Measurements from ENCODE around the gene BST2.

BST2 gene

DNA sequence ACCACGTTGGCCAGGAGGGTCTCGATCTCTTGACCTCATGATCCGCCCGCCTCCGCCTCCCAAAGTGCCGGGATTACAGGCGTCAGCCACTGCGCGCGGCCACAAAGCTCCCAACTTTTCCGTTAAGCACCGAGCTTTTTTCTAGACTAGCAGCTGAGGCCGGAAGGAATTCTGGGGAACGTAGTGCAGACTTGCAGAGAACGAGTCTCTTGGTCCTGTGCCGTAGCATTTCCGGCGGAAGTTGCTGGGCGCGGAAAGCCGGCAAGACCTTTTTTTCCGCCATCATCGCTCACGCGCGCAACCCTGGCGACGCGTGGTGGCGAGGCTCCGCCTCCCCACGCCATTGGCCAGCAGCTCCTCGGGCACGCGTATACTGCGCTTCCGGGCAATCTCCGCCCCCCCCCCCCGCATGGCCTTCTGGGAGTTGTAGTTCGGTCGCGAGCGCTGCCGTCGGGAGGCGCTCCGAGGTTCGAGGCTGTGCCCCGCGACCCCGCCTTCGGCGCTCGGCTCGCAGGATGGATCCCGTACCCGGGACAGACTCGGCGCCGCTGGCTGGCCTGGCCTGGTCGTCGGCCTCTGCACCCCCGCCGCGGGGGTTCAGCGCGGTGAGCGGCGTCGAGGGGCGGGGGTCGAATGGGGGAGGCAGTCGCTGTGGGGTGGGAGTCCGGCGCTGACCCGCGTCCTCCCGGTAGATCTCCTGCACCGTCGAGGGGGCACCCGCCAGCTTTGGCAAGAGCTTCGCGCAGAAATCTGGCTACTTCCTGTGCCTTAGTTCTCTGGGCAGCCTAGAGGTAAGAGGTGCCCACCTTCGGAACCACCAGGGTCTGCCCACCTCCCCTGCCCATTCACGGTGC lies 14.4 kb upstream of the BST2 start, which contains the start of gene MVB12A:
MVB12A (plus strand) TSS at position 427 of the 854 bp plus-strand sequence; CDS start at position 516, 89 bp downstream.
- 0% methylated on average over 60 of the region's 85 CpGs for WGBS (ENCODE audit: insufficient coverage)
- Histone ChIP-seq H3K27ac (ENCODE audit: insufficient read depth in 1 of 2, low read depth in 1 of 2, low read length in 2 of 2, poor library complexity in 1 of 2, severe bottlenecking in 2 of 2) (peak within 1 kb of the TSS in 1 of 2 experiments; percentile 67), H3K4me3 (ENCODE audit: control insufficient read depth in 1 of 7, extremely low read depth in 1 of 7, insufficient read depth in 4 of 7, low read depth in 2 of 7, low read length in 6 of 7) (peak within 1 kb of the TSS; percentile 69 to 91 (median 79)), H3K36me3 (ENCODE audit: control insufficient read depth in 4 of 4, insufficient read depth in 4 of 4, low read length in 3 of 4) (peaks cover 0 to 19% (median 6%) of the 10 kb centered on the region in 4 experiments), H3K9me3 (ENCODE audit: control extremely low read depth in 1 of 5, control insufficient read depth in 4 of 5, insufficient read depth in 2 of 5, low read depth in 1 of 5, low read length in 4 of 5) (no peaks in the 10 kb centered on the region), H3K27me3 (replicated peaks in 2 of 5; ENCODE audit: control insufficient read depth in 4 of 5, insufficient read depth in 5 of 5, low read length in 4 of 5) (no peaks in the 10 kb centered on the region), H3K4me1 (ENCODE audit: control extremely low read depth in 1 of 4, control insufficient read depth in 4 of 4, insufficient read depth in 4 of 4, low read length in 3 of 4) (peaks cover 6 to 26% (median 17%) of the 10 kb centered on the region in 4 experiments)
- peak; percentile 98 to 99 (median 99) for DNase-seq
- ChIA-PET CTCF (interaction anchor here (0.5 to 4.6 kb wide), 11 partner anchors 11 to 76 kb away, joined by 3 to 19 read pairs (median 4); partner anchors contain the start of genes BST2 and CCDC194), POLR2A (interaction anchor here (0.7 to 1.7 kb wide), 3 partner anchors 13 to 83 kb away, joined by 3 to 13 read pairs (median 3); partner anchors contain the start of gene BST2)

DNA sequence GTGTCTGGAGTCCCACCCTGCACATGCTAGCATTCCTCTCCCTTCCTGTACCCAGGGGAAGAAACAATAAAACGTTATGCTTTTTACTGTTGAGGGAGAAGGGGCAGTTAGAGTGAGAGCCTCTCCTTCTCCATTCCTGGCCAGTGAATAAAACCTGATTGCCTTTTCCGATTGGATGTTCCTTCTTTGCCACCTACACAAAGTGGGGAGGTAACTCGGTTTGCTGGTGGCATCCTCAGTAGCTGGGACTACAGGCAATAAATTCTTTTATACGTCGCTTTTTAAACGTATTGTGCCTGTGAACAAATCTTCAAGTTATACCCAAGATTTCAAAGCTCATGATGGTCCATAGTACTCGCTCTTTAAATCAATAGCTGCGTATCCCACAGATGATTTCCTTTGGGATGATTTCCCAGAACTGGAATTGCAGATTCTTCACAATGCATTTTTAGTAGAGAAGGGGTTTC lies 13.8 kb upstream of the BST2 start:
- DNase-seq, result peak in 2 of 3 donors; percentile 19 to 39
- H3K27ac ChIP-seq (ENCODE audit: insufficient read depth in 1 of 2, low read depth in 1 of 2, low read length in 2 of 2, poor library complexity in 1 of 2, severe bottlenecking in 2 of 2), result peak overlapping the region in 1 of 2 experiments; percentile 67
- WGBS (ENCODE audit: insufficient coverage), result 30% methylated on average over 7 of the region's 8 CpGs
- H3K9me3 ChIP-seq (ENCODE audit: control extremely low read depth in 1 of 5, control insufficient read depth in 4 of 5, insufficient read depth in 2 of 5, low read depth in 1 of 5, low read length in 4 of 5), result no peaks in the 10 kb centered on the region
- peaks cover 2 to 23% (median 6%) of the 10 kb centered on the region in 4 experiments for H3K36me3 ChIP-seq (ENCODE audit: control insufficient read depth in 4 of 4, insufficient read depth in 4 of 4, low read length in 3 of 4)
- H3K4me1 ChIP-seq (ENCODE audit: control extremely low read depth in 1 of 4, control insufficient read depth in 4 of 4, insufficient read depth in 4 of 4, low read length in 3 of 4), result peaks cover 6 to 20% (median 12%) of the 10 kb centered on the region in 4 experiments
- POLR2A ChIA-PET, result interaction anchor here (0.7 to 1.7 kb wide), 3 partner anchors 13 to 82 kb away, joined by 3 to 13 read pairs (median 3); partner anchors contain the start of gene BST2
- CTCF ChIA-PET, result interaction anchor here (0.5 to 4.6 kb wide), 11 partner anchors 12 to 155 kb away, joined by 3 to 19 read pairs (median 4); partner anchors contain the start of genes BST2 and CCDC194
- H3K4me3 ChIP-seq (ENCODE audit: control insufficient read depth in 1 of 7, extremely low read depth in 1 of 7, insufficient read depth in 4 of 7, low read depth in 2 of 7, low read length in 6 of 7), result peak overlapping the region; percentile 67 to 91 (median 79)
- no peaks in the 10 kb centered on the region for H3K27me3 ChIP-seq (replicated peaks in 2 of 5; ENCODE audit: control insufficient read depth in 4 of 5, insufficient read depth in 5 of 5, low read length in 4 of 5)

DNA sequence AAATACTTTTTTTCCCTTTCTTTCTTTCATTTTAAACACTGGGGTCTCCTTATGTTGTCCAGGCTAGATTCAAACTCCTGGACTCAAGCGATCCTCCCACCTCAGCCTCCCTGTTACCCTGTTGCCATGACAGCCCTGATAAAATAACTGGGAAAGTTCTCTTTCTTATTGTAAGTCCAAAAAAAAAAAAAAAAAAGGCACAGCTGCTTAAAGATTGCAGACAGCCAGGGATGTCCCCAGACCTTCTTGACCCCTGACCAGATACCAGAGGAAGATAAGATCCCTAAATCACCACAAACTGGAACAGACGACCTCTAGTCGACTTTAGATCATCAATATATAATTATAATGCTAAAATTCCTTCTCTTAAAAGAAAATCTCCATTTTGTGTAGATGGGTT lies 13.3 kb upstream of the BST2 start:
- no CpG with 5 or more reads among the region's 3 CpGs for WGBS (ENCODE audit: insufficient coverage)
- ChIA-PET POLR2A (interaction anchor here (1.7 kb wide), 1 partner anchor 12 kb away, joined by 13 read pairs; the partner anchor contains the start of gene BST2), CTCF (interaction anchor here (0.7 to 4.6 kb wide), 6 partner anchors 12 to 155 kb away, joined by 3 to 19 read pairs (median 6); partner anchors contain the start of genes BST2 and CCDC194)
- Histone ChIP-seq H3K27ac (ENCODE audit: insufficient read depth in 1 of 2, low read depth in 1 of 2, low read length in 2 of 2, poor library complexity in 1 of 2, severe bottlenecking in 2 of 2) (peak overlapping the region in 1 of 2 experiments; percentile 67), H3K27me3 (replicated peaks in 2 of 5; ENCODE audit: control insufficient read depth in 4 of 5, insufficient read depth in 5 of 5, low read length in 4 of 5) (no peaks in the 10 kb centered on the region), H3K9me3 (ENCODE audit: control extremely low read depth in 1 of 5, control insufficient read depth in 4 of 5, insufficient read depth in 2 of 5, low read depth in 1 of 5, low read length in 4 of 5) (no peaks in the 10 kb centered on the region), H3K4me1 (ENCODE audit: control extremely low read depth in 1 of 4, control insufficient read depth in 4 of 4, insufficient read depth in 4 of 4, low read length in 3 of 4) (peaks cover 6 to 20% (median 14%) of the 10 kb centered on the region in 4 experiments), H3K4me3 (ENCODE audit: control insufficient read depth in 1 of 7, extremely low read depth in 1 of 7, insufficient read depth in 4 of 7, low read depth in 2 of 7, low read length in 6 of 7) (peak overlapping the region in 4 of 7 experiments; percentile 69 to 91 (median 80)), H3K36me3 (ENCODE audit: control insufficient read depth in 4 of 4, insufficient read depth in 4 of 4, low read length in 3 of 4) (peaks cover 2 to 24% (median 6%) of the 10 kb centered on the region in 4 experiments)
- no peak for DNase-seq

DNA sequence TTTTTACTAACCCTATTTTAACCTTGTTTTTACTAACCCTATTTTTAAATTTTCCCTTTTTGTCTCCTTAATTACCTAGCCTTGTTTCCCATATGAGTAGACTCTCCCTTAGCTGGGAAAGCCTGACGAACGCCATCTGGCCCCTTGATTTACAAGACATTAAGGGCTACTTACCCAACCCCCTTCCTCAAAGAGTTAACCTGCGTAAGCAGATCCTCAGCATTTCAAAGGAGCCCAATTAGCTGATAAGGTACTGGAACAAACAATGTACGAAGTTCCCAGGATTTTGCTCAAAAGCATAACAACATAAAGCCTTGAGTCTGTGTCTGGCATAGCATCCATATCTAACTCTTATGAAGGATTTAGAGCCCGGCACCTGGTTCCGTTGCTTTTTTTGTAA lies 9.7 kb upstream of the BST2 start:
- Histone ChIP-seq H3K9me3 (ENCODE audit: control extremely low read depth in 1 of 5, control insufficient read depth in 4 of 5, insufficient read depth in 2 of 5, low read depth in 1 of 5, low read length in 4 of 5) (no peaks in the 10 kb centered on the region), H3K27me3 (replicated peaks in 2 of 5; ENCODE audit: control insufficient read depth in 4 of 5, insufficient read depth in 5 of 5, low read length in 4 of 5) (no peaks in the 10 kb centered on the region), H3K27ac (ENCODE audit: insufficient read depth in 1 of 2, low read depth in 1 of 2, low read length in 2 of 2, poor library complexity in 1 of 2, severe bottlenecking in 2 of 2) (no peak overlapping the region), H3K36me3 (ENCODE audit: control insufficient read depth in 4 of 4, insufficient read depth in 4 of 4, low read length in 3 of 4) (peaks cover 0 to 16% (median 6%) of the 10 kb centered on the region in 4 experiments), H3K4me3 (ENCODE audit: control insufficient read depth in 1 of 7, extremely low read depth in 1 of 7, insufficient read depth in 4 of 7, low read depth in 2 of 7, low read length in 6 of 7) (no peak overlapping the region), H3K4me1 (ENCODE audit: control extremely low read depth in 1 of 4, control insufficient read depth in 4 of 4, insufficient read depth in 4 of 4, low read length in 3 of 4) (peaks cover 10 to 30% (median 23%) of the 10 kb centered on the region in 4 experiments)
- WGBS (ENCODE audit: insufficient coverage), result 97% methylated on average over 4 of the region's 6 CpGs
- ChIA-PET CTCF (no interaction called here), POLR2A (no interaction called here)
- DNase-seq, result no peak

DNA sequence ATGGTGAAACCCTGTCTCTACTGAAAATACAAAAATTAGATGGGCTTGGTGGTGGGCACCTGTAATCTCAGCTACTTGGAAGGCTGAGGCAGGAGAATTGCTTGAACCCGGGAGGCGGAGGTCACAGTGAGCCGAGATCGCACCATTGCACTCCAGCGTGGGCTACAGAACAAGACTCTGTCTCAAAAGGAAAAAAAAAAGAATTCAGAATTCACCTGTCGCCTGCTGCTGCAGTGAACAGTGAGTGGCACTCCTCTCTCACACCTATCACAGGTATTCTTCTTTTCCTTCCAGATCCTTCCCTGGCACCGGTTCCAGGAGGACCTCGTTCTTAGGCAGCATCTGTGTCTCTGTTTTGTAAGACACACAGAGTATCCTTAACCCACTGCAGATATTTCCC lies 8.7 kb upstream of the BST2 start:
- CTCF ChIA-PET, result interaction anchor here (1.4 kb wide), 1 partner anchor 9 kb away, joined by 3 read pairs; the partner anchor contains the start of gene BST2
- Histone ChIP-seq H3K9me3 (ENCODE audit: control extremely low read depth in 1 of 5, control insufficient read depth in 4 of 5, insufficient read depth in 2 of 5, low read depth in 1 of 5, low read length in 4 of 5) (no peaks in the 10 kb centered on the region), H3K4me3 (ENCODE audit: control insufficient read depth in 1 of 7, extremely low read depth in 1 of 7, insufficient read depth in 4 of 7, low read depth in 2 of 7, low read length in 6 of 7) (no peak overlapping the region), H3K27ac (ENCODE audit: insufficient read depth in 1 of 2, low read depth in 1 of 2, low read length in 2 of 2, poor library complexity in 1 of 2, severe bottlenecking in 2 of 2) (no peak overlapping the region), H3K27me3 (replicated peaks in 2 of 5; ENCODE audit: control insufficient read depth in 4 of 5, insufficient read depth in 5 of 5, low read length in 4 of 5) (no peaks in the 10 kb centered on the region), H3K36me3 (ENCODE audit: control insufficient read depth in 4 of 4, insufficient read depth in 4 of 4, low read length in 3 of 4) (peaks cover 0 to 16% (median 6%) of the 10 kb centered on the region in 4 experiments), H3K4me1 (ENCODE audit: control extremely low read depth in 1 of 4, control insufficient read depth in 4 of 4, insufficient read depth in 4 of 4, low read length in 3 of 4) (peaks cover 7 to 26% (median 20%) of the 10 kb centered on the region in 4 experiments)
- WGBS (ENCODE audit: insufficient coverage), result 96% methylated on average over 7 of the region's 8 CpGs
- POLR2A ChIA-PET, result no interaction called here
- no peak for DNase-seq

DNA sequence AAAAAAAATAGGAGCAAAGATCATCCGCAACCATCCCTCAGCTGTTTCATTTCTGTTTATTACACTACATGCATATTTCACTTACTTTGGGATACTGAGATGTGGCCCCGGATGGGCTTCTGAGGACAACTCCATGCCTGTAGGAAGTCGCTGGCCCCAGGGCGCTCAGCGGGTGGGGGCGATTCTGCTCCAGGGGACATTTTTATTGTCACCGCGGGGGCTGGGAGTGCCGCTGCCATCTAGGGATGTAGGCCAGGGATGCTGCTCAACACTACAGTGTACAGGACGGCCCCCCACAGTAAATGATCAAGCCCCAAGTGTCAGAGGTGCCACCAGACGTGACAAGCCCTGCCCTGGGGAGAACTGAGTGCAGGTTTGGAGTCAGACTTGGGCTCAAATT lies 6.4 kb upstream of the BST2 start:
- no peak for DNase-seq
- Histone ChIP-seq H3K4me1 (ENCODE audit: control extremely low read depth in 1 of 4, control insufficient read depth in 4 of 4, insufficient read depth in 4 of 4, low read length in 3 of 4) (peaks cover 4 to 31% (median 24%) of the 10 kb centered on the region in 4 experiments), H3K9me3 (ENCODE audit: control extremely low read depth in 1 of 5, control insufficient read depth in 4 of 5, insufficient read depth in 2 of 5, low read depth in 1 of 5, low read length in 4 of 5) (no peaks in the 10 kb centered on the region), H3K4me3 (ENCODE audit: control insufficient read depth in 1 of 7, extremely low read depth in 1 of 7, insufficient read depth in 4 of 7, low read depth in 2 of 7, low read length in 6 of 7) (no peak overlapping the region), H3K27me3 (replicated peaks in 2 of 5; ENCODE audit: control insufficient read depth in 4 of 5, insufficient read depth in 5 of 5, low read length in 4 of 5) (no peaks in the 10 kb centered on the region), H3K27ac (ENCODE audit: insufficient read depth in 1 of 2, low read depth in 1 of 2, low read length in 2 of 2, poor library complexity in 1 of 2, severe bottlenecking in 2 of 2) (peak overlapping the region in 1 of 2 experiments; percentile 50), H3K36me3 (ENCODE audit: control insufficient read depth in 4 of 4, insufficient read depth in 4 of 4, low read length in 3 of 4) (peaks cover 0 to 16% (median 6%) of the 10 kb centered on the region in 4 experiments)
- ChIA-PET POLR2A (no interaction called here), CTCF (interaction anchor here (1.4 to 2.0 kb wide), 3 partner anchors 11 to 22 kb away, joined by 3 to 7 read pairs (median 4); no protein-coding TSS in a partner anchor)
- 92% methylated on average over 10 of the region's 11 CpGs for WGBS (ENCODE audit: insufficient coverage)
